Colonic mucosa (tissue), 4 donors: ENCODE data around the gene ANKRD52. TPM values are rescaled to one million over a fixed set of nuclear protein-coding genes. Genes with fewer than 3 reads are reported as not detected.
"Not testable (repeated sequence)": the region's sequence is repeated elsewhere in the genome, so short reads cannot be mapped to it uniquely, and the experiment has no call there.

Experiments used
- DNase-seq: peaks from one replicate; pipeline ENCODE4 v3.0.0-alpha.2; 2020
- H3K27ac ChIP-seq: fragments of 200-600 bp; one replicate; pipeline ENCODE4 v1.8.0; 2021
- H3K27me3 ChIP-seq: fragments of 200-600 bp; one replicate; pipeline ENCODE4 v1.8.0; 2021
- H3K36me3 ChIP-seq: fragments of 200-600 bp; one replicate; pipeline ENCODE4 v1.8.0; 2021
- H3K4me1 ChIP-seq: fragments of 200-600 bp; one replicate; pipeline ENCODE4 v1.8.0; 2021; ENCODE audit warnings: mild to moderate bottlenecking
- H3K4me3 ChIP-seq: fragments of 200-600 bp; one replicate; pipeline ENCODE4 v1.8.0; 2021
- H3K9ac ChIP-seq, 2 donors: one replicate each; pipeline ENCODE4 v1.7.0; 2013; ENCODE audit warnings: control low read depth in 2 of 2, low read depth in 2 of 2, low read length in 2 of 2
- H3K9me3 ChIP-seq: fragments of 200-600 bp; one replicate; pipeline ENCODE4 v1.8.0; 2021
- intact Hi-C: fragments of 100-400 bp; cut with DNase I; formaldehyde crosslinking; loops from one replicate; pipeline ENCODE4 v1.14.1; 2022
- total RNA-seq, 2 donors: library from RNA; stranded (reverse); fragmentation: NEBNext Ultra II Directional in 1 of 2; extraction: Animal tissue kit (Norgen Biotek cat#: 25700) in 1 of 2; gene quantifications; one replicate each; pipeline ENCODE4 v1.2.1, GENCODE V29; 2021
- TF ChIP-seq, protein P1 (sequence below): fragments of 200-600 bp; IDR thresholded peaks from one replicate; pipeline ENCODE4 v1.8.0; 2022; ENCODE audit warnings: antibody characterized with exemption, mild to moderate bottlenecking
- donor health status: healthy.
- donor health status: DM: no; HTN: no; CAD: no.
- donor health status: DM: no; HTN: no; CAD: no.

ANKRD52 gene
- total RNA-seq, 2 donors from 2014 or later: 39.3 to 57.7 TPM

DNA sequence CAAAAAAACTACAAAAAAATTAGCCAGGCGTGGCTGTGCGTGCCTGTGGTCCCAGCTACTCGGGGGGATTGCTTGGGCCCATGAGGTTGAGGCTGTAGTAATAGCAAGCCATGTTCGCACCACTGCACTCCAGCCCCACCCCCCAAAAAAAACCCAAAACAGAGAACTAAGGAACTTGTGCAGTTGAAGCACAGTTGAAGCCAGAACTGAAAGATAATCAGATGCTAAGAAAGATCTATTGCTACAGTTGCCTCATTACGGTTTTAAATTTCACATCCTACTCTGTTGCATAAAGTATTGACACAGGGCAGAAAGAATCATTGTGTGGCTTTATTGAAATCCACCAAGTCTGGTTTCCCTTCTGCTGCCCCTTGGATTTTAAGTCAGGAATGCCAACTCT lies 38.1 kb upstream of the ANKRD52 start:
- no peak overlapping the region for H3K9ac ChIP-seq
- peaks cover 29% of the 10 kb centered on the region for H3K4me1 ChIP-seq
- intact Hi-C loops: loop anchor here (10.0 kb wide), 1 partner anchor 91 kb away; no protein-coding TSS in a partner anchor
- H3K27me3 ChIP-seq: no peaks in the 10 kb centered on the region
- H3K27ac ChIP-seq: no peak overlapping the region
- H3K9me3 ChIP-seq: no peaks in the 10 kb centered on the region
- TF ChIP-seq, protein P1, sequence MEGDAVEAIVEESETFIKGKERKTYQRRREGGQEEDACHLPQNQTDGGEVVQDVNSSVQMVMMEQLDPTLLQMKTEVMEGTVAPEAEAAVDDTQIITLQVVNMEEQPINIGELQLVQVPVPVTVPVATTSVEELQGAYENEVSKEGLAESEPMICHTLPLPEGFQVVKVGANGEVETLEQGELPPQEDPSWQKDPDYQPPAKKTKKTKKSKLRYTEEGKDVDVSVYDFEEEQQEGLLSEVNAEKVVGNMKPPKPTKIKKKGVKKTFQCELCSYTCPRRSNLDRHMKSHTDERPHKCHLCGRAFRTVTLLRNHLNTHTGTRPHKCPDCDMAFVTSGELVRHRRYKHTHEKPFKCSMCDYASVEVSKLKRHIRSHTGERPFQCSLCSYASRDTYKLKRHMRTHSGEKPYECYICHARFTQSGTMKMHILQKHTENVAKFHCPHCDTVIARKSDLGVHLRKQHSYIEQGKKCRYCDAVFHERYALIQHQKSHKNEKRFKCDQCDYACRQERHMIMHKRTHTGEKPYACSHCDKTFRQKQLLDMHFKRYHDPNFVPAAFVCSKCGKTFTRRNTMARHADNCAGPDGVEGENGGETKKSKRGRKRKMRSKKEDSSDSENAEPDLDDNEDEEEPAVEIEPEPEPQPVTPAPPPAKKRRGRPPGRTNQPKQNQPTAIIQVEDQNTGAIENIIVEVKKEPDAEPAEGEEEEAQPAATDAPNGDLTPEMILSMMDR: no peak
- no peak overlapping the region for H3K4me3 ChIP-seq
- no peak for DNase-seq
- no peaks in the 10 kb centered on the region for H3K36me3 ChIP-seq

- intact Hi-C loops: loop anchor here (10.0 kb wide), 1 partner anchor 89 kb away; no protein-coding TSS in a partner anchor
- TF ChIP-seq, protein P1: no peak
- H3K9me3 ChIP-seq: no peaks in the 10 kb centered on the region
- H3K9ac ChIP-seq: no peak overlapping the region
- H3K4me1 ChIP-seq: peaks cover 23% of the 10 kb centered on the region
- H3K36me3 ChIP-seq: peaks cover 7% of the 10 kb centered on the region
- H3K27ac ChIP-seq: no peak overlapping the region
- no peaks in the 10 kb centered on the region for H3K27me3 ChIP-seq
- no peak for DNase-seq
- no peak overlapping the region for H3K4me3 ChIP-seq
Measured at GRCh38 chr12:56293795-56294194, 35.6 kb upstream of the ANKRD52 start.

DNA sequence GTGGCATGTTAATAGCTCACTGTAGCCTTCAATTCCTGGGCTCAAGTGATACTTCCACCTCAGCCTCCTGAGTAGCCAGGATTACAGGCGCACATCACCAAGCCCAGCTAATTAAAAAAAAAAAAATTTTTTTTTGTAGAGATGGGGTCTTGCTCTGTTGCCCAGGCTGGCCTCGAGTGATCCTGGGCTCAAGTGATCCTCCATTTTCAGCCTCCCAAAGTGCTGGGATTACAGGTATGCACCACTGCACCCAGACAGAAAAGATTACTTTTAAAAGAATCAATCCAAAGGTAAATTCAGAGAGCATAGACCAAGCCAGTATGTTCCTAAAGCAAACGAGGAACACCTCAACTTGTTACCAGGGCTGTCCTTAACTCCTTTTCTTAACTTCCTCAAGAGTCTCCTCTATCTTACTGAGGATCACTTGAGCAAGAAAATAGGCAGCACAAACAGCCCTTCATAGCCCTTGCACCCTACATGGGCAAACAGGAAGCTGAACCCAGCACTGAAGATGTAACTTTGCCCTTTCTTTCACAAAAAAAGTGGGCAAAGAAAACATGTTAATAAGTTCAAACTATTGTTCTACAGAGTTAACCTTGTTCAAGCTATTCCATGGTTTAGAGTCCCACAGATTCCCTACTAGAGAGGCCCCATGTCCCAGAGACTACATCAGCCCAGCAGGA lies 30.7 kb upstream of the ANKRD52 start:
- Histone ChIP-seq H3K9ac (no peak overlapping the region), H3K27me3 (no peaks in the 10 kb centered on the region), H3K27ac (no peak overlapping the region), H3K4me3 (no peak overlapping the region), H3K9me3 (no peaks in the 10 kb centered on the region), H3K36me3 (peaks cover 7% of the 10 kb centered on the region), H3K4me1 (no peaks in the 10 kb centered on the region)
- TF ChIP-seq, protein P1: no peak
- intact Hi-C loops: no loop called here
- no peak for DNase-seq

- Histone ChIP-seq H3K9me3 (no peaks in the 10 kb centered on the region), H3K4me3 (no peak overlapping the region), H3K9ac (no peak overlapping the region), H3K4me1 (no peaks in the 10 kb centered on the region), H3K36me3 (peaks cover 29% of the 10 kb centered on the region), H3K27me3 (no peaks in the 10 kb centered on the region), H3K27ac (no peak overlapping the region)
- TF ChIP-seq, protein P1: no peak
- DNase-seq: no peak
- intact Hi-C loops: no loop called here
Measured at GRCh38 chr12:56286044-56286830, 28.1 kb upstream of the ANKRD52 start.

GRCh38 chr12:56284263-56284662 lies 26.1 kb upstream of the ANKRD52 start:
- peaks cover 25% of the 10 kb centered on the region for H3K36me3 ChIP-seq
- H3K27ac ChIP-seq, intact Hi-C loops, H3K27me3 ChIP-seq, H3K9me3 ChIP-seq, DNase-seq, H3K4me1 ChIP-seq, H3K9ac ChIP-seq, H3K4me3 ChIP-seq: not testable (repeated sequence)

DNA sequence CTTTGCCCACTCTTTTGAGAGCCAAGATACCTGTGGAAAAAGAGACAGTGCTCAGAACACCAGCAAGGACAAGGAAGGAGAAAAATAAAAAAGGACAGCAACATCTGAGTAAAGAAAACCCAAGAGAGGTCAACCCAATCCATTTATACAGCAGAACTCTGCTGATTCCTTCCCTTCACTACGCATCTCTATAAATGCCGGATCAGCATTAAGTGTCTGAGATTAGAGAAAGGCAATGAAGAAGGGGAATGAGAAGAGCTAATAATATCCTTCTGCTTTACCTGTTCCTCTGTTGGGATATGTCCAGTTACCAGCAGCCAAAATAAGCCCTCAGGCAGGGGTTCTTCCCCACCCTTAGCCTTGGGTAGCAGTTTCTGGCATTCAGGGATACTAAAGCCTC lies 24.4 kb upstream of the ANKRD52 start:
- Histone ChIP-seq H3K4me3 (no peak overlapping the region), H3K9ac (no peak overlapping the region), H3K27ac (no peak overlapping the region), H3K4me1 (no peaks in the 10 kb centered on the region), H3K9me3 (no peaks in the 10 kb centered on the region), H3K36me3 (peaks cover 28% of the 10 kb centered on the region), H3K27me3 (no peaks in the 10 kb centered on the region)
- TF ChIP-seq, protein P1: no peak
- intact Hi-C loops: no loop called here
- DNase-seq: no peak
